GM19372 (cell line): Measurements from ENCODE around the gene NUP93.
"Not testable (repeated sequence)": the region's sequence is repeated elsewhere in the genome, so short reads cannot be mapped to it uniquely, and the experiment has no call there.

Experiments used
- ATAC-seq: cut with Tn5 transposase; IDR thresholded peaks from one replicate; pipeline ENCODE4 v1.9.1; 2021; ENCODE audit warnings: mild to moderate bottlenecking, low read depth, moderate library complexity; ENCODE audit not compliant: unreplicated experiment

Gene NUP93

GRCh38 chr16:56862776-56863175 is 132.8 kb downstream of the NUP93 start:
- ATAC-seq, result no peak

GRCh38 chr16:56864960-56865359 is 135.0 kb downstream of the NUP93 start, which contains the start of gene SLC12A3:
SLC12A3 (plus strand) TSS chr16:56865207; CDS start chr16:56865236, 29 bp downstream.
- no peak for ATAC-seq

GRCh38 chr16:56865394-56866062 is 135.6 kb downstream of the NUP93 start:
- no peak for ATAC-seq

GRCh38 chr16:56866955-56867830 is 137.3 kb downstream of the NUP93 start:
- no peak for ATAC-seq

DNA sequence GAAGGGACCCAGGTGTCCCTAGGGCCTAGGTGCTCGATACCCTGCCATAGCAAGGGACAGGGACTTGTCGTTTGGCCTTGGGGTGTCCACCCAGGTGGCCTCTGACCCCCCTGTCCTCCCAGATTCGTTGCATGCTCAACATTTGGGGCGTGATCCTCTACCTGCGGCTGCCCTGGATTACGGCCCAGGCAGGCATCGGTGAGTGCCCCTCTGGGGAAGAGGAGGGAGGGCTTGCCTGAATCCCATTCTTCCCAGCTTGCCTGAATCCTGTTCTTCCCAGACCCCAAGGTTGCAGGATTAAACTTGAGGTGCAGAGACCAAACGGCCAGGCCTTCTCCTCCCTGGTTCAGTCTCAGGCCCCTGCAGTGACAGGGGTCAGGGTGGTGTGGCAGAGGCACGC is 138.2 kb downstream of the NUP93 start:
- no peak for ATAC-seq

DNA sequence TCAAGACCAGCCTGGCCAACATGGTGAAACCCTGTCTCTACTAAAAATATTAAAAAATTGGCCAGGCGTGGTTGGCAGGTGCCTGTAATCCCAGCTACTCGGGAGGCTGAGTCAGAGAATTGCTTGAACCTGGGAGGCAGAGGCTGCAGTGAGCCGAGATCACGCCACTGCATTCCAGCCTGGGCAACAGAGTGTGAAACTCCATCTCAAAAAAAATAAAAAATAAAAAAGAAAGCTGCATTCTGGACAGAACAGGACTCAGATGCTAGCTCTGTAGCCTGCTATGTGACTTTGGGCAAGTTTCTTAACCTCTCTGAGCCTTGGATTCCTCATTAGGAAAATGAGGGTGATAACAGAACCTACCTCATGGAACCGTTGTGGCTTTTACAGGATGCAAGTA is 138.8 kb downstream of the NUP93 start:
- not testable (repeated sequence) for ATAC-seq

GRCh38 chr16:56869513-56870275 is 139.8 kb downstream of the NUP93 start:
- ATAC-seq, result no peak

GRCh38 chr16:56870276-56870888 is 140.5 kb downstream of the NUP93 start:
- no peak for ATAC-seq

DNA sequence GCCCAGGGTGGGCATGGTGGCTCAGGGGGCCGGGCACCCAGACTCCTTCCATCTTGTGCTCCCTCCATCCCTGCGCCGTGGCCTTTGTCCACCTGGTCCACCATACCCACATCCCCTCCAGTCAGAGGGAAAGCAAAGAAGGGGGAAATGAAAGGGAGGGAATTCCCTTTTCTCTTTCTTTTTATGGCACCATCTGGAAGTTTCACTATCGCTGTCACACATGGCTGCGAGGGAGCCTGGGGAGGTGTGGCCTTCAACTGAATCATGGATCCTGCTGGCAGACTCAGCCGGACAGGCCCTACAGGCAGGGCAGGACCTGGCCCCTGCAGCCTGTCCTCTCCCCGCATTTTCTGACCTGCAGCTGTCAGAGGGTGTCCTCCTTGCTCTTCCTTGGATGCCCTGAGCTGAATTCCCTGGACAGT is 141.3 kb downstream of the NUP93 start:
- ATAC-seq, result no peak

- ATAC-seq, result no peak
Observed at GRCh38 chr16:56872863-56873391, 143.0 kb downstream of the NUP93 start.

GRCh38 chr16:56874800-56875199 is 144.9 kb downstream of the NUP93 start:
- ATAC-seq, result no peak

DNA sequence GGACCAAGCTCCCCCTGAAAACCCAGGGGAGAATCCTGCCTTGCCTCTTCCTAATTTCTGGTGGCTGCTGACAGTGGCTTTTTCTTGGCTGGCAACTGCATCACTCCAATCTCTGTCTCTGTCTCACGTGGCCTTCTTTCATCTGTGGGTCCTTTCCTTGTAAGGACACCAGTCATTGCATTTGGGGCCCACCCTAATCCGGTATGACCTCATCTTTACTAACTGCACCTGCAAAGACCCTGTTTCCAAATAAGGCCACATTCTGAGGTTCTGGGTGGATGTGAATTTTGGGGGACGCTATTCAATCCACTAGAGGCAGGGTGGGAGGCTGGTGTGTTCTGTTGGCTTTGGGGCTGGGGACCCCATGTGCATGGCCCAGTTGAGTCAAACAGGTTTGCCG is 146.1 kb downstream of the NUP93 start:
- no peak for ATAC-seq

DNA sequence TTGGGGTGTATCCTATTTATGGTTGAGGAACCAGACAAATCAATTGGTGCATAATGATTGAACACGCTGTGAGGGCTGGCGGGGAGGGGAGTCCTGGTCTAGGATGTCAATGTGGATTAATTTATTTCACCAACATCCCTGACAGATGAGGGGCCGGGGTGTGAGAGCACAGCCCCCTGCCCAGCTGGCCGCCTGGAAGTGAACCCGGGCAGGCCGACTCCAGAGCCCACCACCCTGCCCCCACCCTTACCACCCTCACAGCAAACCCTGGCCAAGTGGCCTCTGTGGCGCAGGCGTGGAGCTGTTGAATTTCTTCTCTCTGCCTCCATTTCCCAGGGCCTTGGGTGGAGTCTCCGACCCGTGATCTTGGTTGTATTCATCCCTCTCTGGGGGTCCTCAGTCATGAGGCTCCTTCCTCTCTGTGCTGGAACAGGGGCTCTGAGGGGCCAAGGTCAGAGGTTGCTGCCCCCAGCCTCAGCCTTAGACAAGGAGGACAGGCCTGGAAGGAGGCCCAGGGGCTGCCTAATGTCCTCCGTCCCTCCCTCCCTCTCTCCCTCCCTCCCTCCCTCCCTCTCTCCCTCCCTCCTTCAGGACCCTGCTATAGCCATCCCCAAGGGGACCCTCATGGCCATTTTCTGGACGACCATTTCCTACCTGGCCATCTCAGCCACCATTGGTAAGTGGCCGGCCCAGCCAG is 147.7 kb downstream of the NUP93 start:
- no peak for ATAC-seq

- ATAC-seq, result no peak
Observed at GRCh38 chr16:56878282-56878854, 148.4 kb downstream of the NUP93 start.

DNA sequence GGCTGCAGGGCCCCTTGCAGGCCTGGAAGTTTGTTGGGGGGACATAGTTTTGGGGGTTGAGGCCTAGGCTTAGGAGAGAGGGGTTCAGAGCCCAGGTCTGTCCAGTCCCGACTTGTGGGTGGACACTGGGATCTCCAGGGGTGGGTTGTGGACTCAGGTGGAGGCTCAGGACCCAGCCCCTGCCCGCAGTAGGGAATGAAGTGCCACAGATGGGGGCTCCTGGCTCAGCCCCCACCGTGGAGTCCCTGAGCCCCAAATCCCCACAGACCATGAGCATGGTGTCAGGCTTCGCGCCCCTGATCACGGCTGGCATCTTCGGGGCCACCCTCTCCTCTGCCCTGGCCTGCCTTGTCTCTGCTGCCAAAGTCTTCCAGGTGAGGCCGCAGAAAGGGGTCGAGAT is 149.3 kb downstream of the NUP93 start:
- no peak for ATAC-seq

DNA sequence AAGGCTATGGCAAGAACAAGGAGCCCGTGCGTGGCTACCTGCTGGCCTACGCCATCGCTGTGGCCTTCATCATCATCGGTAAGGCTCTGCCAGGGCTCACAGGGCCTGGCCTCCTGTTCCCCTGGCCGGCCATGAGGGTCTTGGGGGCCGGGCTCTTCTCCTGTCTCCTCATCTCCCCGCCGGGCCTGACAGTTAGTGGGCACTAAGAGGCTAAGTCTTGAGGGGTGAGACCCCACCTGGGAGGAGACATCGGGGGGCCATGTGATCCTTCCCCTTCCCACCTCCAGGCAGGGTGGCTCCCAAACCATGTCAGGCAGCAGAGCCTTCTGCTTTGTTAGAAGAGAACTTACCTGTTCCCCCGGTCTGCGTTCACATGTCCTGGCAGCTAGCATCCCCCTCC is 150.2 kb downstream of the NUP93 start:
- ATAC-seq, result no peak

GRCh38 chr16:56880685-56881084 is 150.8 kb downstream of the NUP93 start:
- ATAC-seq, result no peak

DNA sequence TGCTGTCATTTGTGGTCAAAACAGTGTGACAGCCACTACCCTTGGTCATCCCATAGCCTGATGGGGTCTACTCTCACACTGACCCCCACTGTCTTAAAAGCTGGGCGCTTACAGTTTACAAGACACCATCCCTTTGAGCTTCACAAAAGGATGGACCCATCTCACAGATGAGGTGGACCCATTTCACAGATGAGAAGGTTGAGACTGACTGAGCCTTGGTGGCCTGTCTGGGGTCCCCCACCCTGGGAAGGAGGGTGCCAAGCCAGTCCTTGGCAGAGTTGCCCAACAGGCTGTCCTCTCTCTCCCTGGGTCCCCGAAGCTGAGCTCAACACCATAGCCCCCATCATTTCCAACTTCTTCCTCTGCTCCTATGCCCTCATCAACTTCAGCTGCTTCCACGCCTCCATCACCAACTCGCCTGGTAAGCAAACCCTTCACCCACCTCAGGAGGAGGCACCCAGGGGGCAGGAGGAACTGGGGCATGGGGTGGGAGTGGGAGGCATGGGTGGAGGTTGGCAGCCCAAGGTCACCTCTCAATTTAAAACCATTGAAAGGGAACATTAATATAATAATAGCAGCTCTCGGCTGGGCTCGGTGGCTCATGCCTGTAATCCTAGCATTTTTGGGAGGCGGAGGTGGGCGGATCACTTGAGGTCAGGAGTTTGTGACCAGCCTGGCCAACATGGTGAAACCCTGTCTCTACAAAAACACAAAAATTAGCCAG is 152.3 kb downstream of the NUP93 start:
- no peak for ATAC-seq

GRCh38 chr16:56883586-56883985 is 153.7 kb downstream of the NUP93 start:
- no peak for ATAC-seq
